ENCODE measurements around the gene TSSK2.

The TSSK2 gene

DNA sequence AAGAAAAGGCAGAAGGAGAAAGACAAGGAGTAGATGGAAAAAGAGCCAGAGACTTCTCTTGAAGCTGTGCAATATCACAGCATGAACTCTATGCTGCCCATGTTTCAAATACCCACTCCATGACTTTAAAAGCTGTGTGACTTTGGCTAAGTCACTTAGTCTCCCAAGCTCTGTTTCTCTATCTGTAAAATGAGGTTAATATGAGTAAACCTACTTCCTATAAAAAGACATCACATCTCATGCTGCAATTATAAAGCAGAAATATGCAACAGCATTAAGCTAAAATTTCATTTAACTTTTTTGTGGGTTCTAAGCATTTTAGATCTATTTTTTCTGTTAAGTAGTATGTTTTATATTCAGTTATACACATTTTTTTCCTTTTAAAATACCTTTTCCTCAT lies 20.5 kb upstream of the TSSK2 start:
- TF ChIP-seq, protein P1, sequence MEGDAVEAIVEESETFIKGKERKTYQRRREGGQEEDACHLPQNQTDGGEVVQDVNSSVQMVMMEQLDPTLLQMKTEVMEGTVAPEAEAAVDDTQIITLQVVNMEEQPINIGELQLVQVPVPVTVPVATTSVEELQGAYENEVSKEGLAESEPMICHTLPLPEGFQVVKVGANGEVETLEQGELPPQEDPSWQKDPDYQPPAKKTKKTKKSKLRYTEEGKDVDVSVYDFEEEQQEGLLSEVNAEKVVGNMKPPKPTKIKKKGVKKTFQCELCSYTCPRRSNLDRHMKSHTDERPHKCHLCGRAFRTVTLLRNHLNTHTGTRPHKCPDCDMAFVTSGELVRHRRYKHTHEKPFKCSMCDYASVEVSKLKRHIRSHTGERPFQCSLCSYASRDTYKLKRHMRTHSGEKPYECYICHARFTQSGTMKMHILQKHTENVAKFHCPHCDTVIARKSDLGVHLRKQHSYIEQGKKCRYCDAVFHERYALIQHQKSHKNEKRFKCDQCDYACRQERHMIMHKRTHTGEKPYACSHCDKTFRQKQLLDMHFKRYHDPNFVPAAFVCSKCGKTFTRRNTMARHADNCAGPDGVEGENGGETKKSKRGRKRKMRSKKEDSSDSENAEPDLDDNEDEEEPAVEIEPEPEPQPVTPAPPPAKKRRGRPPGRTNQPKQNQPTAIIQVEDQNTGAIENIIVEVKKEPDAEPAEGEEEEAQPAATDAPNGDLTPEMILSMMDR (conservative IDR thresholded peaks at IDR 0.05; ENCODE audit: low read depth): no peak
- CTCF ChIA-PET: no interaction called here
- H3K27ac ChIP-seq: peak overlapping the region; percentile 81; the same call in 1 of the 2 replicates
- no peak for DNase-seq (ENCODE audit: low spot score)
- POLR2A ChIA-PET (ENCODE audit: low non-redundant PET): interaction anchor here (0.9 kb wide), 1 partner anchor 11 kb away, joined by 3 read pairs; the partner anchor contains the start of gene DGCR2

DNA sequence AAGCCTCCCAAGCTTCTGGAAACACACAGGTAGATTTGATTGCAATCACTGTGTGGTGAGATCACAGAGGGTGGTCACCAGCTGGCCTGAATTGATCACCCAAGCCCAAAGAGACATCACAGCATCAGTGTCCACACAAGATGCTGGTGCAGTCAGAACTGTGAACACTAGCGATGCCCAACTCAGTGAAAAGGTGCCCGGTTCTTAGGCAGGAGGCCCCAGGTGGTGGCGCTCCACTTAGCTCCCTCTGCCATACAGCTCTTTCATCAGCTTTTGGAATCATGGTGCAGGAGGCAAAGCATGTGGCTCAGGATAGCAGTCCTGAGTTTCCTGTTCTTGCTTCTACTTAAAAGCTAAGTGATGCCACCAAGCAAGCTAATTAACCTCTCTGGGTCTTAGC lies 20.0 kb upstream of the TSSK2 start:
- TF ChIP-seq, protein P1 (conservative IDR thresholded peaks at IDR 0.05; ENCODE audit: low read depth): no peak

DNA sequence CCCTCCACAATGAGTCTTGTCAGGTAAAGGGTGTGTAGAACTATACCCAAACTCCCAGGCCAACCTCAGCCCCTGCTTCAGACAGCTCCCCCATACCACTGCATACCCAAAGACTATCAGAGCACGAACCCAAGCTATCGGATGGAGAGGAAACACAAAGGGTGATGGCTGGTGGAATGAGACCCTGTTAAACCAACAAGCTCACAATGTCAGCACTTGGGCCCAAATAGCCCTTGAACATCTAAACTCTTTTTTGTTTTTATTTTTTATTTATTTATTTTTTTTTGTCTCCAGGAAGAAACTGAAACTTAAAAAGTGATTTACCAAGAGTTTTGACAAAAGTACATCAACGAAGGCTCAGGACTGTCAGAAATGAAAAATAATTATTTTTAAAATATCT lies 19.5 kb upstream of the TSSK2 start:
- DNase-seq (ENCODE audit: low spot score): no peak
- ChIA-PET CTCF (no interaction called here), POLR2A (ENCODE audit: low non-redundant PET) (interaction anchor here (0.9 kb wide), 1 partner anchor 11 kb away, joined by 3 read pairs; the partner anchor contains the start of gene DGCR2)
- H3K27ac ChIP-seq: peak overlapping the region; percentile 56
- TF ChIP-seq, protein P1 (conservative IDR thresholded peaks at IDR 0.05; ENCODE audit: low read depth): no peak

More for the DNA sequence above, 20.0 kb upstream of the TSSK2 start:
- POLR2A ChIA-PET (ENCODE audit: low non-redundant PET): interaction anchor here (0.9 kb wide), 1 partner anchor 11 kb away, joined by 3 read pairs; the partner anchor contains the start of gene DGCR2
- CTCF ChIA-PET: no interaction called here
- peak overlapping the region; percentile 56 for H3K27ac ChIP-seq
- no peak for DNase-seq (ENCODE audit: low spot score)

DNA sequence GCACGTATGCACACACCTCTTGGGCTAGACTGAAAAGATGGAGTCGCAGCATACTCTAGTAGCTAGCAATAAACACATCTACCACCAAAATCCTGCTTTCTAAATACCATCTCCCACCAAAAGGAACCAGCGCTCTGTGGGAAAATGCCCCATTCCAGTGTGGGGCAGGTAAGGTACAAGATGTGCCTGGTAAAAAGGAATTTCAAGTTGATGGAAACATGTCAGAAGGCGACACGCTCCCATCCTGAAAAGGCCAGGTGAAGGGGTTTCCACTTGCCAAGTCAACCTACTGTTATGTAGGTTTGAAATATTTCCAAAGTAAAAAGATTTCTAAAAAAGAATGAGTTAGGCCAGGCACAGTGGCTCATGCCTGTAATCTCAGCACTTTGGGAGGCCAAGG lies 17.7 kb upstream of the TSSK2 start:
- ChIA-PET CTCF (no interaction called here), POLR2A (ENCODE audit: low non-redundant PET) (no interaction called here)
- TF ChIP-seq, protein P1 (conservative IDR thresholded peaks at IDR 0.05; ENCODE audit: low read depth): no peak
- no peak overlapping the region for H3K27ac ChIP-seq
- no peak for DNase-seq (ENCODE audit: low spot score)

DNA sequence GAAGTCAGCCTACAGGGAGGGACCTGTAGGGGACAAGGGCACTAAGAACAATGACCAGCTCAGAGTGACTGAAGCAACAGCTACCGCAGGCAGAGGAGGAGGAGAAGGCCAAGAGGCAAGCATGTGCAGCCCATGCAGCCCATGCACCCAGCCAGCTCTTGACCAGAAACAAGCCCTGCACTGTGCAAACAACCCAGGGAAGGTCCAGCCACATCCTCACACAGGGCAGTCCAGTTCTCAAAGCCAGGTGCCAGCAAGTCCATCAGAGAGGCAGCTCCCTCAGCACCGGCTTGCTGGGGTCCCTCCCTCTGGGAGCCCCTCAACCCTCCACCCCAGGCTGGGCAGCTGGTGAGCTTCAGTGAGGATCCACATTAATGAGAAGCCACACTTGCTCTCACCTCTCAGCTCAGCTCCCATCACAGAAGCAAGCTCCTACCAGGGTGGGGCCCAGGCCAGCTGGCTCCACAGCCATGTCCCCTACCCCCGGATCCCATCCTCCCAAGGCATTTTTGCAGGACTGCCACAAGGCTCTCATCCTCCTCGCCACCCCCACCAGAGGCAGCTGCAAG lies 16.0 kb upstream of the TSSK2 start:
- H3K27ac ChIP-seq: peak overlapping the region; percentile 27; the same call in 1 of the 2 replicates
- POLR2A ChIA-PET (ENCODE audit: low non-redundant PET): interaction anchor here (0.5 kb wide), 1 partner anchor 32 kb away, joined by 3 read pairs; no protein-coding TSS in a partner anchor
- no peak for DNase-seq (ENCODE audit: low spot score)
- TF ChIP-seq, protein P1 (conservative IDR thresholded peaks at IDR 0.05; ENCODE audit: low read depth): no peak
- CTCF ChIA-PET: no interaction called here

DNA sequence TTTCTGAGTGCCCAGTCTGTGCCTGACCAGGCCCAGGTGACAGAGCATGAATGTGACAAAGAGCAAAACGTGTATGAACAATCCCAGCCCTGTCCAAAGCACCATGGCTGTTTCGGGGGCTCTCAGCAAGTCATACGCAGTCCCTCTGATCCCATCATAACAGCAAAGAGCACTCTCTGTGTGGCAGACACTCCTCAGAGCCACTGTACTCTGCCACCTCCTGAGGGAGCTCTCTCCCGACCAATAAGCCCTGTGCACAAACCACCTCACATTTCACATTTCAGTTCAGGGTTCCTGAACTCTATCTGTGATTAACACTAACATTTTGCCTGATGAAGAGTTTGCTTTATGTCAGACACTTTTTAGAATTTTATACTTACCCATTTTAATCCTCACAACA lies 15.5 kb upstream of the TSSK2 start:
- ChIA-PET CTCF (no interaction called here), POLR2A (ENCODE audit: low non-redundant PET) (interaction anchor here (0.5 kb wide), 1 partner anchor 33 kb away, joined by 3 read pairs; no protein-coding TSS in a partner anchor)
- H3K27ac ChIP-seq: 0 out of 2 replicates have a peak overlapping the region, but pooled peaks have one; percentile 27
- DNase-seq (ENCODE audit: low spot score): no peak
- TF ChIP-seq, protein P1 (conservative IDR thresholded peaks at IDR 0.05; ENCODE audit: low read depth): no peak

Measured in RWPE1 (cell line).